Tibial artery (tissue), 4 donors: ENCODE data around the gene TXNIP.
"Not testable (repeated sequence)": the region's sequence is repeated elsewhere in the genome, so short reads cannot be mapped to it uniquely, and the experiment has no call there.

ENCODE experiments used
- DNase-seq, 2 donors: peaks; one replicate each; pipeline ENCODE4 v3.0.0-alpha.2; 2019
- H3K27ac ChIP-seq, 2 donors: fragments of 200-600 bp; sonication (generic) in 1 of 2; 1 replicate in 1 of 2; 2 replicates in 1 of 2; pipeline ENCODE4 v1.5.1; 2018 to 2019; ENCODE audit warnings: mild to moderate bottlenecking in 1 of 2
- H3K27me3 ChIP-seq, 2 donors: fragments of 200-600 bp; sonication (generic) in 1 of 2; one replicate each; pipeline versions ENCODE4 v1.5.1 to v1.6.0; 2016 to 2019
- H3K36me3 ChIP-seq, 3 donors: fragments of 200-600 bp; sonication (generic) in 2 of 3; one replicate each; pipeline ENCODE4 v1.5.1; 2016 to 2019; ENCODE audit warnings: mild to moderate bottlenecking in 2 of 3
- H3K4me1 ChIP-seq, 4 donors: fragments of 200-600 bp; sonication (generic) in 2 of 4; 1 replicate in 3 of 4; 2 replicates in 1 of 4; pipeline ENCODE4 v1.5.1; 2016 to 2019
- H3K4me3 ChIP-seq, 2 donors: fragments of 200-600 bp; sonication (generic) in 1 of 2; 1 replicate in 1 of 2; 2 replicates in 1 of 2; pipeline ENCODE4 v1.5.1; 2018 to 2019; ENCODE audit warnings: mild to moderate bottlenecking in 2 of 2
- H3K9me3 ChIP-seq, 3 donors: fragments of 200-600 bp; sonication (generic) in 1 of 3; one replicate each; pipeline ENCODE4 v1.5.1; 2016 to 2019
- intact Hi-C: fragments of 100-400 bp; cut with DNase I; formaldehyde crosslinking; loops from one replicate; pipeline ENCODE4 v1.15.0; 2023; ENCODE audit warnings: low total_unique reads
- TF ChIP-seq, protein P1 (sequence below), 2 experiments: fragments of 200-600 bp in 1 of 2; fragments of 450-650 bp in 1 of 2; IDR thresholded peaks; one replicate each; pipeline ENCODE4 v1.5.1; 2017 to 2019; ENCODE audit warnings: antibody characterized with exemption in 2 of 2, mild to moderate bottlenecking in 1 of 2, moderate library complexity in 1 of 2

Gene TXNIP

DNA sequence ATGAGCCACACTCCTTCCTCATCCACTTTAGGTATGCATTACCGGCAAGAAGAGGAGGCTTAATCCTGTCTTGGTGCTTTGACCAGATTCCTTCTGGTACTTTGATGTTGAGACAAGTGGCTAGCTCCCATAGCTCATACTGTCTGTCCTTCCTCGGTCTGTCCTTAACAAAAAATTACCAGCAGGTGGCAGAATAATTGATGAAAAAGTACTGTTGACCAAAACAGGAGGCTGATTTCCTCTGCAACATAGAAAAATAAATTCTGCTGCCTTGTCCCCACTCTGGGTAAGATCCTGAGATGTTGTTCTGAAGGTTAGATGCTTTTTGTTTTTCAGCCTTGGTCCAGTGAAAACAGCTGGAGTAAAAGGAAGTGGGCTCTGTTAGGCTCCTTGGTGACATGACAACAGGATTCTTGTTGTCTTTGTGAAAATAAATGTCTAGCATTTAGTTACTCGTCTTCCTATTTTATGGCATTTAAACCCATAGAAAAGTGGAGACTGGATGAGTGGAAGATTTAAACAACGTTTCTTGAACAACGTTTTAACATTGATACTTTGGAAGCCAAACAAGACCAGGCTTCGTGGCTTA is 36.3 kb upstream of the TXNIP start:
- no peak overlapping the region for H3K27ac ChIP-seq
- intact Hi-C loops = no loop called here

DNA sequence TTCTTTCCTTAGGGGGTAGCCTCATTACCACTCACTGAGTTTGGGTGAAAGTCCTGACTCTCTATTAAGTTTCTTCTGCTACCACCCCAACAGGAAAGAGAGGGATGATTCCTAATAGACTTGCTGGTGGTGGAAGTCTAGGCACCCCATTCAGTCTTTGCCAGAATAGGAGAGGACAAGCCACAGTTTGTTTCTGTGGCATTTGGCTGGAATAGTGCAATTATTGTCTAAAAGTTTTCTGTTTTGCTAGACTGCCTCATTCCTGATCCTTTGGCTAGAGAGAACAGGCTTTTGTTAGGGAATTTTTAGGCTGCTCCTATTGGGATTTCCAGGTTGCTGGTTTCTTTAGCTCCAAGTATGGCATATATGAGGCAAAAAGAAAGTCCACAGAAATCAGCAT is 35.1 kb upstream of the TXNIP start:
- Histone ChIP-seq H3K4me1 (peaks cover 0 to 8% (median 0%) of the 10 kb centered on the region in 4 donors), H3K36me3 (no peaks in the 10 kb centered on the region), H3K4me3 (no peak overlapping the region), H3K27me3 (peaks cover 0 to 2% of the 10 kb centered on the region in 2 donors), H3K9me3 (no peaks in the 10 kb centered on the region), H3K27ac (no peak overlapping the region)
- no peak for DNase-seq
- TF ChIP-seq, protein P1, sequence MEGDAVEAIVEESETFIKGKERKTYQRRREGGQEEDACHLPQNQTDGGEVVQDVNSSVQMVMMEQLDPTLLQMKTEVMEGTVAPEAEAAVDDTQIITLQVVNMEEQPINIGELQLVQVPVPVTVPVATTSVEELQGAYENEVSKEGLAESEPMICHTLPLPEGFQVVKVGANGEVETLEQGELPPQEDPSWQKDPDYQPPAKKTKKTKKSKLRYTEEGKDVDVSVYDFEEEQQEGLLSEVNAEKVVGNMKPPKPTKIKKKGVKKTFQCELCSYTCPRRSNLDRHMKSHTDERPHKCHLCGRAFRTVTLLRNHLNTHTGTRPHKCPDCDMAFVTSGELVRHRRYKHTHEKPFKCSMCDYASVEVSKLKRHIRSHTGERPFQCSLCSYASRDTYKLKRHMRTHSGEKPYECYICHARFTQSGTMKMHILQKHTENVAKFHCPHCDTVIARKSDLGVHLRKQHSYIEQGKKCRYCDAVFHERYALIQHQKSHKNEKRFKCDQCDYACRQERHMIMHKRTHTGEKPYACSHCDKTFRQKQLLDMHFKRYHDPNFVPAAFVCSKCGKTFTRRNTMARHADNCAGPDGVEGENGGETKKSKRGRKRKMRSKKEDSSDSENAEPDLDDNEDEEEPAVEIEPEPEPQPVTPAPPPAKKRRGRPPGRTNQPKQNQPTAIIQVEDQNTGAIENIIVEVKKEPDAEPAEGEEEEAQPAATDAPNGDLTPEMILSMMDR (IDR thresholded peaks at IDR 0.05) = no peak
- intact Hi-C loops = no loop called here

More for the DNA sequence above, 36.3 kb upstream of the TXNIP start:
- no peaks in the 10 kb centered on the region for H3K36me3 ChIP-seq
- TF ChIP-seq, protein P1 (IDR thresholded peaks at IDR 0.05) = peak; percentile 42 to 49
- no peaks in the 10 kb centered on the region for H3K9me3 ChIP-seq
- H3K27me3 ChIP-seq = peaks cover 0 to 2% of the 10 kb centered on the region in 2 donors
- DNase-seq = no peak
- H3K4me1 ChIP-seq = peaks cover 0 to 11% (median 0%) of the 10 kb centered on the region in 4 donors
- H3K4me3 ChIP-seq = no peak overlapping the region

DNA sequence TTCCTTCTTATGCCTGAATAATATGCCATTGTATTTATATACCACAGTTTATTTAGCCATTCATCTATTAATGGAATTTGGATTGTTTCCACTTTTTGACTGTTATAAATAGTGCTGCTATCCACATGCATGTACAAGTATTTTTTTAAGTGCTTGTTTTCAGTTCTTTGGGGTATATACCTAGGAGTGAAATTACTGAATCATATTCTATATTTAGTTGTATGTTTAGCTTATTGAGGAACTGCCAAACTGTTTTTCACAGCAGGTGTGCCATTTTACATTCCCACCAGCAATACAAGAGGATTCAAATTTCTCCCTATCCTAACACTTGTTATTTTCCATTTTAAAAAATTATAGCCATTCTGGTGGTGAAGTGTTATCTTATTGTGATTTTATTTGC is 32.7 kb upstream of the TXNIP start:
- H3K27ac ChIP-seq = no peak overlapping the region
- H3K9me3 ChIP-seq = no peaks in the 10 kb centered on the region
- peaks cover 0 to 2% of the 10 kb centered on the region in 2 donors for H3K27me3 ChIP-seq
- H3K4me3 ChIP-seq = no peak overlapping the region
- TF ChIP-seq, protein P1 (IDR thresholded peaks at IDR 0.05) = no peak
- H3K36me3 ChIP-seq = no peaks in the 10 kb centered on the region
- intact Hi-C loops = no loop called here
- no peaks in the 10 kb centered on the region for H3K4me1 ChIP-seq
- no peak for DNase-seq

DNA sequence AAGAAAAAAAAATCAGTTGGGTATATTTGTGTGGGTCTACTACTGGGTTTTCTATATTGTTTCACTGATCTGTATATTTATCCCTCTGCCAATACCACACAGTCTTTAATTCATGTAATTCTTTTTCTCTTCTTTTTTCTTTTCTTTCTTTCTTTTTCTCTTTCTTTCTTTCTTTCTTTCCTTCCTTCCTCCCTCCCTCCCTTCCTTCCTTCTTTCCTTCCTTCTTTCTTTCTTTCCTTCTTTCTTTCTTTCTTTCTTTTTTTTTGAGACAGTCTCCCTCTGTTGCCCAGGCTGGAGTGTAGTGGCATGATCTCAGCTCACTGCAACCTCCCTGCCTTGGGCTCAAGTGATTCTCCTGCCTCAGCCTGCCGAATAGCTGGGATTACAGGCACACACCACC is 30.3 kb upstream of the TXNIP start:
- H3K4me1 ChIP-seq, H3K36me3 ChIP-seq, intact Hi-C loops, H3K4me3 ChIP-seq, H3K9me3 ChIP-seq, H3K27ac ChIP-seq, DNase-seq: not testable (repeated sequence)
- peaks cover 0 to 14% of the 10 kb centered on the region in 2 donors for H3K27me3 ChIP-seq

DNA sequence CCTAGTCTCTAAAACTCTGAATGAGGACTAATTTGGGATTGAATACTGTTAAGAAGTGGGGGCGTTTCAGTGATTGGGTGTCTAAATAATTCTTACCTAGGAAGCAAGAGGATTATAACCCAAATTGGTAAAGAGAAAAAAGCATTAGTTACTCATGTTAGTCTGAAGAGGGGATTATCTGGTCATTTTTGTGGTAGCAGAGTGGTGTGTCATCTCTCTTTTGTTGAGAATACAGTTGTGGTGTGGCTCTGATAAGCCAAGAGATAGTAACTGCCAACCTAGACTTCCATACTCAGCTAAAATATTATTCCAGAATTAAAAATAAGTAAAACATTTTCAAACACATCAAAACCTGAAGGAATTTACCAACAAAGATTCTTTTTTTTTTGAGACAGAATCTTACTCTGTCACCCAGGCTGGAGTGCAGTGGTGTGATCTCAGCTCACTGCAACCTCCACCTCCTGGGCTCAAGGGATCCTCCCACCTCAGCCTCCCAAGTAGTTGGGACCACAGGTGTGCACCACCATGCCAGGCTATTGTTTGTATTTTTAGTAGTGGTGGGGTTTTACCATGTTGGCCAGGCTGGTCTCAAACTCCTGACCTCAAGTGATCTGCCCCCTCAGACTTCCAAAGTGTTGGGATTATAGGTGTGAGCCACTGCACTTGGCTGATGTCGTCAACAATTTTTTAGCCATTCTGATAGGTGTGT is 29.6 kb upstream of the TXNIP start:
- intact Hi-C loops, H3K4me1 ChIP-seq, H3K4me3 ChIP-seq, H3K9me3 ChIP-seq, H3K27ac ChIP-seq, H3K36me3 ChIP-seq, DNase-seq: not testable (repeated sequence)
- H3K27me3 ChIP-seq = peaks cover 0 to 21% of the 10 kb centered on the region in 2 donors

DNA sequence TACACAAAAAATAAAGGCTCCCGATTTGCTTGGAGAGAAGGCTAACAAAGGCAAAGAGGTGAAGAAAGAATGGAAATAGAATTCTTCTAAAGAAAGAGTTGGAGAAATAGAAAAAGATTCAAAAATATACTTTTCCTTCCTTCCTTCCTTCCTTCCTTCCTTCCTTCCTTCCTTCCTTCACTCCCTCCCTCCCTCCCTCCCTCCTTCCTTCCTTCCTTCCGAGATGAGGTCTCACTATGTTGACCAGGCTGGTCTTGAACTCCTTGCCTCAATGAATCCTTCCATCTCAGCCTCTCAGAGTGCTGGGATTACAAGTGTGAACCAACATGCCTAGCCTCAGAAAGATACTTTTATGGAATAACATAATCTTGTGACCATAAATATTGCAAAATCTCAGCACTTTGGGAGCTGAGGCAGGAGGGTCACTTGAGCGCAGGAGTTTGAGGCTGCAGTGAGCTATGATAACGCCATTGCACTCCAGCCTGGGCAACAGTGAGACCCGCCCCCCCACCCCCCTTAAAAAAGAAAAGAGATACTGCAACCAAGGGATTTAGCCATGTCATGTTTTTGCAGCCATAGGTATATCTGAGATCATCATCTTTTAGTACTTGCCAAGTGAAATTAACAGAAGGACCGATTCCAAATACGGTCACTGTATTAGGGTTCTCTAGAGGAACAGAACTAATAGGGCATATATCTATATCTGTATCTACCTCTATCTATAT is 26.2 kb upstream of the TXNIP start:
- TF ChIP-seq, protein P1 (IDR thresholded peaks at IDR 0.05) = no peak
- H3K36me3 ChIP-seq = no peaks in the 10 kb centered on the region
- H3K27me3 ChIP-seq = peaks cover 0 to 42% of the 10 kb centered on the region in 2 donors
- peaks cover 0 to 16% (median 8%) of the 10 kb centered on the region in 4 donors for H3K4me1 ChIP-seq
- no peak overlapping the region for H3K27ac ChIP-seq
- no peak overlapping the region for H3K4me3 ChIP-seq
- intact Hi-C loops = no loop called here
- no peak for DNase-seq
- H3K9me3 ChIP-seq = no peaks in the 10 kb centered on the region
